Mesendoderm (in vitro differentiated cells): ENCODE results near the gene TRUB2.

Experiments used
- DNase-seq: peaks from one replicate; pipeline ENCODE4 v3.0.0; 2013
- H2AK5ac ChIP-seq: 2 replicates; pipeline ENCODE4 v1.6.1; 2013; ENCODE audit warnings: low read length, inconsistent platforms
- H2BK120ac ChIP-seq: 2 replicates; pipeline ENCODE4 v1.6.1; 2013; ENCODE audit warnings: low read depth, mild to moderate bottlenecking, low read length, moderate library complexity, mixed read lengths
- H2BK15ac ChIP-seq: replicated peaks from 2 replicates; pipeline ENCODE4 v1.6.1; 2013; ENCODE audit warnings: low read depth, mild to moderate bottlenecking, moderate library complexity
- H2BK5ac ChIP-seq: 2 replicates; pipeline ENCODE4 v1.6.1; 2013; ENCODE audit warnings: low read length, inconsistent platforms
- H3K18ac ChIP-seq: 2 replicates; pipeline ENCODE4 v1.6.1; 2013; ENCODE audit warnings: mild to moderate bottlenecking, low read length, mixed read lengths
- H3K23ac ChIP-seq: one replicate; pipeline ENCODE4 v1.6.1; 2013; ENCODE audit warnings: low read length
- H3K27ac ChIP-seq: 2 replicates; pipeline ENCODE4 v1.5.1; 2013; ENCODE audit warnings: low read depth, mild to moderate bottlenecking, inconsistent platforms, low read length, moderate library complexity
- H3K27me3 ChIP-seq: 2 replicates; pipeline ENCODE4 v1.6.1; 2013; ENCODE audit warnings: low read length, control low read depth, mild to moderate bottlenecking, inconsistent platforms; ENCODE audit not compliant: insufficient read depth, poor library complexity
- H3K36me3 ChIP-seq: 2 replicates; pipeline ENCODE4 v1.6.1; 2013; ENCODE audit warnings: low read length, inconsistent platforms; ENCODE audit not compliant: control insufficient read depth, insufficient read depth
- H3K4ac ChIP-seq: one replicate; pipeline ENCODE4 v1.6.1; 2013; ENCODE audit warnings: low read depth, mild to moderate bottlenecking, low read length, moderate library complexity
- H3K4me1 ChIP-seq: 2 replicates; pipeline ENCODE4 v1.6.1; 2013; ENCODE audit warnings: low read depth, low read length, inconsistent platforms; ENCODE audit not compliant: control insufficient read depth
- H3K4me2 ChIP-seq: 2 replicates; pipeline ENCODE4 v1.6.1; 2013; ENCODE audit warnings: low read length
- H3K4me3 ChIP-seq: 2 replicates; pipeline ENCODE4 v1.5.1; 2013; ENCODE audit warnings: mild to moderate bottlenecking, low read length
- H3K56ac ChIP-seq: one replicate; pipeline ENCODE4 v1.6.1; 2013; ENCODE audit warnings: low read length
- H3K79me1 ChIP-seq: 2 replicates; pipeline ENCODE4 v1.6.1; 2013; ENCODE audit warnings: low read length, inconsistent platforms
- H3K79me2 ChIP-seq: 2 replicates; pipeline ENCODE4 v1.6.1; 2013; ENCODE audit warnings: mild to moderate bottlenecking, low read length; ENCODE audit not compliant: control insufficient read depth, insufficient read depth
- H3K9ac ChIP-seq: 2 replicates; pipeline ENCODE4 v1.6.1; 2013; ENCODE audit warnings: low read length, inconsistent platforms
- H4K5ac ChIP-seq: one replicate; pipeline ENCODE4 v1.6.1; 2013; ENCODE audit warnings: low read length
- H4K8ac ChIP-seq: one replicate; pipeline ENCODE4 v1.6.1; 2013; ENCODE audit warnings: low read depth, mild to moderate bottlenecking, control low read depth, low read length, moderate library complexity
- WGBS: extraction: QIAGEN DNeasy Blood & Tissue Kit; methylation state at CpG from one replicate; pipeline ENCODE4 v1.1.7; 2013; ENCODE audit warnings: low lambda C conversion rate, missing lambda C conversion rate; ENCODE audit not compliant: insufficient coverage; ENCODE audit errors: extremely low coverage; 5-methylcytosine and 5-hydroxymethylcytosine counted together

The TRUB2 gene

DNA sequence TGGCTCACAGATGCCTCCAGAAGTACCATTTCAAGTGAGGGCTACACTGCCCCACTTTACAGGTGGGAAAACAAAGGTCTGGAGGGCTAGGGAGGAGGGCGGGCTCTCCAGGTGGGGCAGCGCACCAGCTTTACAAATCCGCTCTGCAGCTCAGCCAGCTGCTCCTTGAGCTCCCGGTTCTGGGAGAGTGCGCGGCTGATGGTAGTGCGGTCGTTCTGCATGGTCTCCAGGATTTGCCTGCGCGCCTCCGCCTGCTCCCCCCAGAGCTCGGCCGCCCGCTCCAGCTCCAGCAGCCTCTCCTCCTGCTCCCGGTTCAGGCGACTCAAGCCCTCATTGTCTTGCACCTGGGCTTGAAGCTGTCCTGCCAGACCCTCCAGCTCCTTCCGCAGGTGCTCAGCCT lies 61.9 kb downstream of the TRUB2 start:
- Histone ChIP-seq H2AK5ac (no peak overlapping the region), H3K4ac (no peak overlapping the region), H3K27me3 (no peaks in the 10 kb centered on the region), H2BK5ac (no peak overlapping the region), H3K4me2 (no peak overlapping the region), H3K4me3 (no peak overlapping the region), H4K8ac (no peak overlapping the region), H3K79me1 (no peaks in the 10 kb centered on the region), H3K4me1 (no peaks in the 10 kb centered on the region), H3K36me3 (peaks cover 9% of the 10 kb centered on the region), H2BK15ac (no peak overlapping the region), H3K56ac (no peak overlapping the region), H2BK120ac (no peak overlapping the region), H3K79me2 (no peaks in the 10 kb centered on the region), H3K9ac (no peak overlapping the region), H3K18ac (no peak overlapping the region), H3K23ac (no peak overlapping the region), H3K27ac (no peak overlapping the region), H4K5ac (no peak overlapping the region)
- no CpG with 5 or more reads among the region's 17 CpGs for WGBS
- no peak for DNase-seq

DNA sequence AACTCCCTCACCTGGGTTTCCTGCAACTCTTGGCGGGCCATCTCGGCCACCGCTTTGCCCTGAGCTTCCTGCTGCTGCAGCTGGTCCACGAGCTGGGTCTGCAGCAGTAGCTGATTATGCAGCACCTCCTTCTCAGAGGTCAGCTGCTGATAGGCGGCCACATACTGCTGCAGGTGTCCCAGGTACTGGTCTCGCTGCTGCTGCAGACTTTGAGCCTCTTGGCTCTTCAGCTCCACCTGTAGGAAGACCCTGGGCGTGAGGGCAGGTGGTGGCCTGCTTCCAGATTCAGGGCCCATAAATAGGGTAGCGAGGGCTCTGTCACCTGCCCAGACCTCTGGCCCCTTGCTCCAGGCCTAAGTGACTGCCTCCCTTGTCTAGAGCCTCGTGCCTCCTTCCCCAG lies 63.1 kb downstream of the TRUB2 start:
- H3K4me2 ChIP-seq = no peak overlapping the region
- no peak overlapping the region for H3K9ac ChIP-seq
- no peak overlapping the region for H3K27ac ChIP-seq
- H3K4ac ChIP-seq = no peak overlapping the region
- no peaks in the 10 kb centered on the region for H3K79me2 ChIP-seq
- no CpG with 5 or more reads among the region's 9 CpGs for WGBS
- no peak overlapping the region for H2AK5ac ChIP-seq
- H3K27me3 ChIP-seq = no peaks in the 10 kb centered on the region
- no peaks in the 10 kb centered on the region for H3K4me1 ChIP-seq
- no peak overlapping the region for H3K56ac ChIP-seq
- no peak overlapping the region for H2BK120ac ChIP-seq
- no peak overlapping the region for H3K23ac ChIP-seq
- DNase-seq = peak; percentile 42
- no peak overlapping the region for H4K8ac ChIP-seq
- no peak overlapping the region for H4K5ac ChIP-seq
- H3K4me3 ChIP-seq = no peak overlapping the region
- H2BK5ac ChIP-seq = no peak overlapping the region
- H3K36me3 ChIP-seq = peaks cover 9% of the 10 kb centered on the region
- no peak overlapping the region for H2BK15ac ChIP-seq
- no peak overlapping the region for H3K18ac ChIP-seq
- H3K79me1 ChIP-seq = no peaks in the 10 kb centered on the region

DNA sequence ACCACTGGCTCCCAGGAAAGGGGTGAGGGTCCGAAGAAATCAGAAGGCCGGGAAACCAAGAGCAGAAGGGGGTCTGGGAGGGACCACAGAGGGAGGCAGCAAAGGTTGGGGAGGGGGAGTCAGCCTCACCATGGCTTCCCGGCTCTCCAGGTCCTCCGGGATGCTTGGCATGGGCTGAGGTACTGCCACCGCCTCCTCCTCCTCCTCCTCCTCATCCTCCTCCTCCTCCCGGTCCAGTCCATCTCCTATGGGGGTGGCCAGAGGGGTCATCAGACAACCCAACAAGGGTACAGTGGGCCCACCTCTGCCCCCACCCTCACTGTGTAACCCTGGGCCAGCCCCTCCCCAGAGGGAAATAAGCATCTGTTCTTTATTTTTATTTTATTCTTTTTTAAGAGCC lies 63.9 kb downstream of the TRUB2 start:
- Histone ChIP-seq H3K79me2 (no peaks in the 10 kb centered on the region), H3K23ac (no peak overlapping the region), H3K4me3 (no peak overlapping the region), H3K27me3 (no peaks in the 10 kb centered on the region), H2BK120ac (no peak overlapping the region), H4K5ac (no peak overlapping the region), H3K4me1 (no peaks in the 10 kb centered on the region), H3K18ac (no peak overlapping the region), H2AK5ac (no peak overlapping the region), H3K79me1 (no peaks in the 10 kb centered on the region), H3K4ac (no peak overlapping the region), H3K9ac (no peak overlapping the region), H3K56ac (no peak overlapping the region), H3K27ac (no peak overlapping the region), H2BK15ac (no peak overlapping the region), H3K4me2 (no peak overlapping the region), H4K8ac (no peak overlapping the region), H2BK5ac (no peak overlapping the region), H3K36me3 (peaks cover 9% of the 10 kb centered on the region)
- WGBS = no CpG with 5 or more reads among the region's 6 CpGs
- DNase-seq = no peak

DNA sequence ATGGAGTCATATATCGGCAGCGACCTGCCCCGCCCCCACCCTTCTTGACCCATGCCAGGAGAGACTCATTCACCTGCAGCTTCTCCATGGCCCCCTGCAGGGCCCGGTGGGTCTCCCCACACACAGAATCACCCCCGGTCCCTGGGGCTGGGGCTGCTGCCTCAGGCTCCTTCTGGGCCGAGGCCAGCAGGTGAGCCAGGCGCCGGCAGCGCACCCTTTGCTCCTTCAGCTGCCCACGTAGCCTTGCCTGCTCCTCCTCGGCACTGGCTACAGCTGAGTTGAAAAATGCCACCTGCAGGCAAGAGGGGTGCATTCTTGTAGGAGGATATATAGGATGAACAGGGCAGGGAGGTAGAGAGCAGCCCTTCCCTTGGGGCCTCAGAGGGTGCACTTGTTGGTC lies 64.3 kb downstream of the TRUB2 start:
- no peaks in the 10 kb centered on the region for H3K79me1 ChIP-seq
- H3K4me3 ChIP-seq = no peak overlapping the region
- no peak overlapping the region for H3K4ac ChIP-seq
- H3K4me2 ChIP-seq = no peak overlapping the region
- H3K36me3 ChIP-seq = peaks cover 7% of the 10 kb centered on the region
- H4K8ac ChIP-seq = no peak overlapping the region
- WGBS = no CpG with 5 or more reads among the region's 11 CpGs
- no peak overlapping the region for H3K23ac ChIP-seq
- H2BK15ac ChIP-seq = no peak overlapping the region
- no peaks in the 10 kb centered on the region for H3K79me2 ChIP-seq
- H3K18ac ChIP-seq = no peak overlapping the region
- H4K5ac ChIP-seq = no peak overlapping the region
- H2AK5ac ChIP-seq = no peak overlapping the region
- DNase-seq = no peak
- no peak overlapping the region for H3K56ac ChIP-seq
- H3K27ac ChIP-seq = no peak overlapping the region
- H3K4me1 ChIP-seq = no peaks in the 10 kb centered on the region
- H2BK120ac ChIP-seq = no peak overlapping the region
- no peak overlapping the region for H3K9ac ChIP-seq
- no peak overlapping the region for H2BK5ac ChIP-seq
- H3K27me3 ChIP-seq = no peaks in the 10 kb centered on the region

DNA sequence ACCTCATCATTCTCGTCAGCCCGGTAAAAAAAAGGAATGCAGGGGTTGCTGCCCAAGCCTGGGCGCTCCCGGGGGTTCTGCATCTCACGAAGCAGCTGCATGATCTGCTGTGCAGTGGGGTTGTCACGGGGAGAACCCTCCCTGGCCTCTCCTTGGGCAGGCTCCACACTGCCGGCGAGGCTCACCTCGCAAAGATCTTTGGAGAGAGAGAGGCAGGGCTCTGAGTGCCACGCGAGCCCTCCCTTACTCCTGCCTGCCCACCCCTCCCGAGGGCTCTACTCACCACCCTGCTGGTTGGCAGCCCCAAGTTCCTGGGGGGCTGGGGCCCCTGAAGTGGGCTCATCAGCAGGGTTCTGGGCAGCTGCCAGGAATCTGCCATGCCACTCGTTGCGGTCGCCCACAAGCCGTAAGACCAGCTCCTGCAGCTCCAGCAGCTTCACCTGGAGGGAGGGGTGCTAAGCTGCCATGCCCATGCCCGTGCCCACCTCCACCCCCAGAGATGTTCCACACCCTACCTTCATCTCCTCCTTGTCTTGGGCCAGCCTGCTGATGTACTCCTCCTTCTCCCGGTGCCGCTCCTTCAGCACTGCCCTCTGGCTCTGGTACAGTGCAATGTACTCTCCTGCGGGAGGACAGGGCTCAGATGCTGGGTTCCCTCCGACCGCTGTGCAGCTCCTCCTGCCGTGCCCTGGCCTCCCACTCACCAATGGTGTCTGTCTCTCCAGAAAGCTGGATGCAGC lies 65.0 kb downstream of the TRUB2 start:
- no peaks in the 10 kb centered on the region for H3K79me2 ChIP-seq
- H3K18ac ChIP-seq = no peak overlapping the region
- H3K4me3 ChIP-seq = no peak overlapping the region
- no peak overlapping the region for H4K8ac ChIP-seq
- no peak overlapping the region for H3K56ac ChIP-seq
- H3K9ac ChIP-seq = no peak overlapping the region
- H3K4me1 ChIP-seq = no peaks in the 10 kb centered on the region
- no peak overlapping the region for H3K4me2 ChIP-seq
- H2BK15ac ChIP-seq = no peak overlapping the region
- peaks cover 2% of the 10 kb centered on the region for H3K79me1 ChIP-seq
- DNase-seq = no peak
- H3K23ac ChIP-seq = no peak overlapping the region
- no peak overlapping the region for H3K4ac ChIP-seq
- peaks cover 3% of the 10 kb centered on the region for H3K36me3 ChIP-seq
- H2BK5ac ChIP-seq = no peak overlapping the region
- no peak overlapping the region for H4K5ac ChIP-seq
- no peak overlapping the region for H2AK5ac ChIP-seq
- no CpG with 5 or more reads among the region's 23 CpGs for WGBS
- H3K27me3 ChIP-seq = no peaks in the 10 kb centered on the region
- no peak overlapping the region for H3K27ac ChIP-seq
- H2BK120ac ChIP-seq = no peak overlapping the region
